Measurements from ENCODE around the gene DUSP12.

- TF ChIP-seq, protein P1, sequence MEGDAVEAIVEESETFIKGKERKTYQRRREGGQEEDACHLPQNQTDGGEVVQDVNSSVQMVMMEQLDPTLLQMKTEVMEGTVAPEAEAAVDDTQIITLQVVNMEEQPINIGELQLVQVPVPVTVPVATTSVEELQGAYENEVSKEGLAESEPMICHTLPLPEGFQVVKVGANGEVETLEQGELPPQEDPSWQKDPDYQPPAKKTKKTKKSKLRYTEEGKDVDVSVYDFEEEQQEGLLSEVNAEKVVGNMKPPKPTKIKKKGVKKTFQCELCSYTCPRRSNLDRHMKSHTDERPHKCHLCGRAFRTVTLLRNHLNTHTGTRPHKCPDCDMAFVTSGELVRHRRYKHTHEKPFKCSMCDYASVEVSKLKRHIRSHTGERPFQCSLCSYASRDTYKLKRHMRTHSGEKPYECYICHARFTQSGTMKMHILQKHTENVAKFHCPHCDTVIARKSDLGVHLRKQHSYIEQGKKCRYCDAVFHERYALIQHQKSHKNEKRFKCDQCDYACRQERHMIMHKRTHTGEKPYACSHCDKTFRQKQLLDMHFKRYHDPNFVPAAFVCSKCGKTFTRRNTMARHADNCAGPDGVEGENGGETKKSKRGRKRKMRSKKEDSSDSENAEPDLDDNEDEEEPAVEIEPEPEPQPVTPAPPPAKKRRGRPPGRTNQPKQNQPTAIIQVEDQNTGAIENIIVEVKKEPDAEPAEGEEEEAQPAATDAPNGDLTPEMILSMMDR (conservative IDR thresholded peaks at IDR 0.05 in 1 of 2, IDR thresholded peaks at IDR 0.05 in 1 of 2; ENCODE audit: low read depth in 1 of 2, low read length in 2 of 2), result peak; percentile 54 to 67
- TF ChIP-seq EZH2 (IDR thresholded peaks at IDR 0.05; ENCODE audit: low read length, missing control alignments), result no peak
Measured at GRCh38 chr1:161738627-161739287, 10.8 kb upstream of the DUSP12 start.
